ENCODE results near the gene MBD2. TPM values are rescaled to one million over a fixed set of nuclear protein-coding genes. Genes with fewer than 3 reads are reported as not detected.

Gene MBD2
- total RNA-seq, 1 experiment from 2014 or later = 79.7 TPM

GRCh38 chr18:54130631-54131030 lies 93.8 kb downstream of the MBD2 start:
- no peaks in the 10 kb centered on the region for H3K9me3 ChIP-seq (ENCODE audit: low read depth, low read length, poor library complexity, severe bottlenecking)
- no peaks in the 10 kb centered on the region for H3K27me3 ChIP-seq (replicated peaks; ENCODE audit: insufficient read depth, low read depth, low read length, poor library complexity)
- H3K27ac ChIP-seq (ENCODE audit: low read depth, low read length, poor library complexity, severe bottlenecking) = no peak overlapping the region
- no peak overlapping the region for H3K4me3 ChIP-seq (ENCODE audit: low read depth, low read length, poor library complexity, severe bottlenecking)
- BruUV-seq (replicated peaks) = no TSS peak
- no peak for DNase-seq (ENCODE audit: low spot score)
- H3K36me3 ChIP-seq (ENCODE audit: insufficient read depth, low read length, poor library complexity, severe bottlenecking) = no peaks in the 10 kb centered on the region
- intact Hi-C loops (cut with micrococcal nuclease; ENCODE audit: unreplicated experiment) = no loop called here
- POLR2A ChIA-PET (ENCODE audit: low non-redundant PET) = no interaction called here
- TF ChIP-seq CTCF (conservative IDR thresholded peaks at IDR 0.05; ENCODE audit: low read depth, low read length) (no peak), EZH2 (IDR thresholded peaks at IDR 0.05; ENCODE audit: borderline replicate concordance, low read depth, low read length, poor library complexity, severe bottlenecking) (no peak)
- peaks cover 7% of the 10 kb centered on the region for H3K4me1 ChIP-seq (ENCODE audit: insufficient read depth, low read length, poor library complexity, severe bottlenecking)
- CTCF ChIA-PET = no interaction called here

- no peaks in the 10 kb centered on the region for H3K36me3 ChIP-seq (ENCODE audit: insufficient read depth, low read length, poor library complexity, severe bottlenecking)
- no TSS peak for BruUV-seq (replicated peaks)
- TF ChIP-seq EZH2 (IDR thresholded peaks at IDR 0.05; ENCODE audit: borderline replicate concordance, low read depth, low read length, poor library complexity, severe bottlenecking) (no peak), CTCF (conservative IDR thresholded peaks at IDR 0.05; ENCODE audit: low read depth, low read length) (no peak)
- ChIA-PET CTCF (no interaction called here), POLR2A (ENCODE audit: low non-redundant PET) (no interaction called here)
- intact Hi-C loops (cut with micrococcal nuclease; ENCODE audit: unreplicated experiment) = no loop called here
- H3K27ac ChIP-seq (ENCODE audit: low read depth, low read length, poor library complexity, severe bottlenecking) = no peak overlapping the region
- H3K27me3 ChIP-seq (replicated peaks; ENCODE audit: insufficient read depth, low read depth, low read length, poor library complexity) = no peaks in the 10 kb centered on the region
- peaks cover 5% of the 10 kb centered on the region for H3K4me1 ChIP-seq (ENCODE audit: insufficient read depth, low read length, poor library complexity, severe bottlenecking)
- H3K9me3 ChIP-seq (ENCODE audit: low read depth, low read length, poor library complexity, severe bottlenecking) = no peaks in the 10 kb centered on the region
- H3K4me3 ChIP-seq (ENCODE audit: low read depth, low read length, poor library complexity, severe bottlenecking) = no peak overlapping the region
- DNase-seq (ENCODE audit: low spot score) = no peak
These were observed 94.3 kb downstream of the MBD2 start for GRCh38 chr18:54130177-54130576.

GRCh38 chr18:54129448-54130067 lies 94.9 kb downstream of the MBD2 start:
- TF ChIP-seq CTCF (conservative IDR thresholded peaks at IDR 0.05; ENCODE audit: low read depth, low read length) (no peak), EZH2 (IDR thresholded peaks at IDR 0.05; ENCODE audit: borderline replicate concordance, low read depth, low read length, poor library complexity, severe bottlenecking) (no peak)
- Histone ChIP-seq H3K27ac (ENCODE audit: low read depth, low read length, poor library complexity, severe bottlenecking) (no peak overlapping the region), H3K4me3 (ENCODE audit: low read depth, low read length, poor library complexity, severe bottlenecking) (no peak overlapping the region), H3K27me3 (replicated peaks; ENCODE audit: insufficient read depth, low read depth, low read length, poor library complexity) (no peaks in the 10 kb centered on the region), H3K4me1 (ENCODE audit: insufficient read depth, low read length, poor library complexity, severe bottlenecking) (peaks cover 3% of the 10 kb centered on the region), H3K36me3 (ENCODE audit: insufficient read depth, low read length, poor library complexity, severe bottlenecking) (no peaks in the 10 kb centered on the region), H3K9me3 (ENCODE audit: low read depth, low read length, poor library complexity, severe bottlenecking) (no peaks in the 10 kb centered on the region)
- no TSS peak for BruUV-seq (replicated peaks)
- ChIA-PET POLR2A (ENCODE audit: low non-redundant PET) (interaction anchor here (0.7 kb wide), 1 partner anchor 10 kb away, joined by 3 read pairs; no protein-coding TSS in a partner anchor), CTCF (no interaction called here)
- no peak for DNase-seq (ENCODE audit: low spot score)
- intact Hi-C loops (cut with micrococcal nuclease; ENCODE audit: unreplicated experiment) = loop anchor here (5.0 kb wide), 1 partner anchor 557 kb away; no protein-coding TSS in a partner anchor
